ENCODE results near the gene MAN2B2.

DNA sequence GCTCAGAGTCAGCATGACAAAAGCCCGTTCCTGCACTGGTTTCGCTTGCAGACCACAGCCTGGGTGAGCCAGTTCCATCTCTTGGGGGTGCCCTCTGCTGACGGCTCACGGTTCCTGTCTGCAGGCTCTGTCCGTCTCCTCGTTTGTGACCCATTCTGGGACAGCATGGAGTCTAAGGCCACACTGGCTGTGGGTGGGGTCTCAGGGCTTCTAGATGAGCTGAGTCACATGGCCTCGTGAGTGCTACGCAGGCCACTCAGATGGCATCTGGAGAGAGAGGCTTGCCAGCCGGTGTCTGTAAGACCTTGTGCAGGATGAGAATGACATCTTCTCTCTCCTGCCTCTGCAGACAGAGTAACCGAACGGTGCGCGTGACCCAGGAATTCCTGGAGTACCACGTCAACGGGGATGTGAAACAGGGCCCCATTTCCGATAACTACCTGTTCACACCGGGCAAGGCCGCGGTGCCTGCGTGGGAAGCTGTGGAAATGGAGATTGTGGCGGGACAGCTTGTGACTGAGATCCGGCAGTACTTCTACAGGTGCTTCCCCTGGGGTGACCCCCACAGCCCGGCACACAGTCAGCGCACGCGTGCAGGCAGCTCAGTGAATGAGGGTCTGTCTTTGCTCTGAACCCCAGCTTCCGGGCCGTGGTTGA lies 33.9 kb downstream of the MAN2B2 start:
- TF ChIP-seq, protein P1, sequence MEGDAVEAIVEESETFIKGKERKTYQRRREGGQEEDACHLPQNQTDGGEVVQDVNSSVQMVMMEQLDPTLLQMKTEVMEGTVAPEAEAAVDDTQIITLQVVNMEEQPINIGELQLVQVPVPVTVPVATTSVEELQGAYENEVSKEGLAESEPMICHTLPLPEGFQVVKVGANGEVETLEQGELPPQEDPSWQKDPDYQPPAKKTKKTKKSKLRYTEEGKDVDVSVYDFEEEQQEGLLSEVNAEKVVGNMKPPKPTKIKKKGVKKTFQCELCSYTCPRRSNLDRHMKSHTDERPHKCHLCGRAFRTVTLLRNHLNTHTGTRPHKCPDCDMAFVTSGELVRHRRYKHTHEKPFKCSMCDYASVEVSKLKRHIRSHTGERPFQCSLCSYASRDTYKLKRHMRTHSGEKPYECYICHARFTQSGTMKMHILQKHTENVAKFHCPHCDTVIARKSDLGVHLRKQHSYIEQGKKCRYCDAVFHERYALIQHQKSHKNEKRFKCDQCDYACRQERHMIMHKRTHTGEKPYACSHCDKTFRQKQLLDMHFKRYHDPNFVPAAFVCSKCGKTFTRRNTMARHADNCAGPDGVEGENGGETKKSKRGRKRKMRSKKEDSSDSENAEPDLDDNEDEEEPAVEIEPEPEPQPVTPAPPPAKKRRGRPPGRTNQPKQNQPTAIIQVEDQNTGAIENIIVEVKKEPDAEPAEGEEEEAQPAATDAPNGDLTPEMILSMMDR (IDR thresholded peaks at IDR 0.05), result no peak
- TF ChIP-seq POLR2A (IDR thresholded peaks at IDR 0.05) (no peak), EP300 (IDR thresholded peaks at IDR 0.05) (no peak)

All from sigmoid colon (tissue), 4 donors.